ENCODE results near the gene ZC3H7B.
A peak's percentile ranks its signal among the peaks of the same experiment; 100 is the strongest.
"Not testable (repeated sequence)": the region's sequence is repeated elsewhere in the genome, so short reads cannot be mapped to it uniquely, and the experiment has no call there.

Gene ZC3H7B

DNA sequence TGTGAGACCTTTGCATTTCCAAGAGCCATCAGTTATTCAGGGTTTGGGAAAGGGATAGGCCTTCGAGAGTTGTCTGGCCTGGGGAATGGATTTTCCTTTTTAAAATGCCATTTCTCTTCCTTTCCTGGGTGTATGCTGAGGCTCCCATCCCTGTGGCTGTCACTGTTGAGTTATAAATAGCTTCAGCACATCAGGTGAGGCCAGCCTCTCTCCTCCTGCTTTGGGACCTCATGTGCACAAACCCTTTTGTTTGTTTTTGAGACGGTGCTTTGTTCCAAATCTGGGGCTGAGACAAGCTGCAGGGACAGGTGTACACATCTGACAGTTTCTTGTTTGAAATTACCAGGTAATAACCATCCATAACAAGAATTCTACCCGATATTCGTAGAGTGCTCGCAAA lies 81.8 kb downstream of the ZC3H7B start:
- DNase-seq, result no peak

DNA sequence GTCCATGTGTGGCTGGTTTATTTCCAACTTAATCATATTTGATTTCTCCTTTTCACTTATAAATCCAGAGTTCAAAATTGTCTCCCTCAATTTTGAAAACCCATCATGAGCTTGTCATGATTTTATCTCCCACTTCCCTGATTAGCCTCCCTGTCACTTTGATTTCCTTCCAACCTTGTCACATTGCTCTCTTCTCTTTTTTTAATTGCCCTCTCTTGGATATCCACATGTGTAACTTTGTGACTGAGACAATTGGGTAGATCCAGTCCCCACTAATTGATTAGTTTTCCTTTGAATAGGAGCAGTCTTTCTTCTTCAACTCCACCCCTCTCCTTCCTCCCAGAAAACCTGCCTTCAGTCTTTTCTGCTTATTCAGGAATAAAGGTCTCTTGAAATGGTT lies 82.8 kb downstream of the ZC3H7B start:
- DNase-seq, result no peak

DNA sequence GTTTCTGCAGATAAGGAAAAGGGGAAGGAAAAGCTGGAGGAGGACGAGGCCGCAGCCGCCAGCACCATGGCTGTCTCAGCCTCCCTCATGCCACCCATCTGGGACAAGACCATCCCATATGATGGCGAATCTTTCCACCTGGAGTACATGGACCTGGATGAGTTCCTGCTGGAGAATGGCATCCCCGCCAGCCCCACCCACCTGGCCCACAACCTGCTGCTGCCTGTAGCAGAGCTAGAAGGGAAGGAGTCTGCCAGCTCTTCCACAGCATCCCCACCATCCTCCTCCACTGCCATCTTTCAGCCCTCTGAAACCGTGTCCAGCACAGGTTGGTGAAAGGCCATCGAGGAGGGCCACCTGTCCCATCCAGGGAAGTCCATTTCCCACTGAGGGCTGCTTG lies 86.0 kb downstream of the ZC3H7B start:
- DNase-seq, result no peak

DNA sequence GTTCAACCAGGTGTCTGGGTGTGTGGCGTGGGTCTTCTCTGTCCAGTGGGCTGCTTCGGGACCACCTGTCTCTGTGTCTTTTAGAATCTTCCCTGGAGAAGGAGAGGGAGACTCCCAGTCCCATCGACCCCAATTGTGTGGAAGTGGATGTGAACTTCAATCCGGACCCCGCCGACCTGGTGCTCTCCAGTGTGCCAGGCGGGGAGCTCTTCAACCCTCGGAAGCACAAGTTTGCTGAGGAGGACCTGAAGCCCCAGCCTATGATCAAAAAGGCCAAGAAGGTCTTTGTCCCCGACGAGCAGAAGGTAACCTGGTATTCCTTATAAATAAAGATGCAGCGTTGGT lies 92.7 kb downstream of the ZC3H7B start:
- DNase-seq, result no peak

DNA sequence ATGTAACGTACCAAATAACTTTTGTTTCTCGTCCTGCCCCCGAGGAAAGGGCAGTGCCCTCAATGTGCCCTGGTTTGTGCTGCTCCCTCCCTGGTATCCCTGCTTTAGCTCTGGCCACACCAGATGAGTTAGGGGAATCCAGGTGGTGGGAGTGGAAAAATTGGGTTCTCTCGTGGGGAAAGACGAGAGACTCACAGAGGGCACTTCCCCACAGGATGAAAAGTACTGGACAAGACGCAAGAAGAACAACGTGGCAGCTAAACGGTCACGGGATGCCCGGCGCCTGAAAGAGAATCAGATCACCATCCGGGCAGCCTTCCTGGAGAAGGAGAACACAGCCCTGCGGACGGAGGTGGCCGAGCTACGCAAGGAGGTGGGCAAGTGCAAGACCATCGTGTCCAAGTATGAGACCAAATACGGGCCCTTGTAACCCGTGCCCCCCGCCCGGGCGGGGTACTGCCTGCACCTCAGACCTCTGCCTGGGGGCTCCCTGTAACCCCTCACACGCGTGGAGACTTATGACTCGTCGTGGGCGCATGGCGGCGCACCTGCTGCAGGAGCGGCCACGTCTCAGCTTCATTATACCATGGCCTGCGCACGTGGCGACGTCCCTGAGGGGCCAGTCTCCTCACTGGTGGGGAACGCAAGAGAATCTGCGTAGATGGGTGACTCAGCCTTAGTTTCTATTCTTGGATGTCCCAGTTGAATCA lies 94.4 kb downstream of the ZC3H7B start:
- no peak for DNase-seq

DNA sequence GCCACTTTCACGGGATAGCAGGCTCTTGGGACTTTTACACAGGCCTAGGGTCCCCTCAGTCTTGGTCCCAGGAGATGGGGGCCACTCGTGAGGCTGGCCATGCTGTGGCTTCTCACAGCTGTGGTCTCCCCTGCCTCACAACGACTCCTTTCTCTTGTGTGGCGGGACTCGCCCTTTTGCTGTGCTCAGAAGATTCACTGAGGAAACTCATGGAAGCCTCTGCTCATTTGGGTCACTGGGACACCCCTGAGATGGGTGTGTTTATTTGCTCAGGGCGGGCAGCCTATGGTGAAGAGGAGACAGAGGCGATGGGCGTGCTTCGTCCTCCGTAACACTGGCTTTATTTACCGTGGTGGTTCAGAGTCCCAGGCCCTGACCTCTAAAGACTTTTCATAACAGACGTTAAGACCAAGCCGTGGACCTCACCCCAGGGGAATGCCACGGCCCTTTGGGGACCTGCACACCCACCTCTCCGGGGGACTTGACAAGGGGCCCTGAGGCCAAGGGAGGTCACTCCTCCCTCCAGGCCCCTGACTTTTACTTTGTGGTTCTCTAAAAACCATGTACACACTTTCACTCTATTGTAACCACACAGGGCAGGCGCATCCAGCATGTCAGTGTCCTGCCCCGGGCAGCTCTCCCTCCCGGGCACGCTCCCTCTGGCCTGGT lies 96.0 kb downstream of the ZC3H7B start:
- DNase-seq, result no peak

DNA sequence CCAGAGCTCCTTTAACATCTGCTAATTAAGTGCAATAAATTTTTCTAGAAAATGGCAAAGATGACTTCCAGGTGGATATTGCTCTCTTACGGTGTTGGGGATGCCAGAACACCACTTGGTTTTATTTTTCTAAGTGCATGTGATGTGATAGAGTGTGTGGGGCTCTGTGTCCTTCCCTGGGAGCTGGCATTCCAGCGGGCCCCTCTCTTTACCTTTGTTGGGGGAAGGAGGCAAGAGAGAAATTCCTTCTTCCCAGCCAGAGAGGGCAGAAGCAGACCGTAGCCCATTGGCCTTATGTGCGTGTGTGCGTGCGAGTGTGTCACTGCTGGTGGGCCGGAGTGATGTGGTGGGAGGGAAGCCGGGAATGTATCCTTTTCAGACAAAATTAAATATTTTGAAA lies 97.6 kb downstream of the ZC3H7B start:
- DNase-seq, result no peak

DNA sequence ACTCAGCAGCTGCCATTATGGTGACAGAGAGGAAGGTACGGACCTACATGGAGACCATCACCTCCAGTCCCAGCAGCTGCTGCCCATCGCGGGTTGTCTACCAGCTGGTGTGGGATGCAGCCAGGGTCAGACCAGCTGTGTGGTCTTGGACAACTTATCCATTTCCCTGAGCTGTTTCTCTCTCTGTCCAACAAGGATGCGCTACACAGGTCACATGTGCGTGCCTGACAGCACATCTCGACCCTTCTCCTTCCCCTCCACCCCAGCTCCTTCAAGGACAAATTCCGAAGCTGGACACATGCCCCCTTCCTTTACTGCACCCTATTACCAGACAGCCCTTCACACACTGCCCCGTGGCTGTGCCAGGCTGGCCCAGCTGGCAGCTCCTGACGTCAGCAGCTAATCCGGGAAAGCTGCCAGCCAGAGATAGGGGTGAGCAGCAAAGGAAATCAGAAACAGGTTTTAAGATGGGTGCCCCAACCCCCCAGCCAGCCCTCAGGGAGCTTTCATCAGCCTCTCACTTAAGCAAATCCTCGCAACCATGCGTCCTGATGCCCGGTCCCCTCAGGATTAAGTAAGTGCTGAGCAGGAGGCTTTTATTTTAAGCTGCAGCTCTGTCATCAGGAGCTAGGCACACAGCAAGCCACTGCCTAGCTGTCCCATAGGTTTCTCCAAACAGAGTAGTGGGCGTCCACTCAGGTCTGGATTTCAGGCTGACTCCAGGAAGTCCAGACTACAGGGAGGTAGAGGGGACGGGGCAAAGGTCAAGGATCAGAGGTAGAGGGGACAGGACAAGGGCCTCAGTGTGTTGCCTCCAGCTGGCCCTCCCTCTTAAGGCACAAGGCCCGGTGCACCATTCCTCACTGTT lies 100.7 kb downstream of the ZC3H7B start:
- DNase-seq, result peak; percentile 70

DNA sequence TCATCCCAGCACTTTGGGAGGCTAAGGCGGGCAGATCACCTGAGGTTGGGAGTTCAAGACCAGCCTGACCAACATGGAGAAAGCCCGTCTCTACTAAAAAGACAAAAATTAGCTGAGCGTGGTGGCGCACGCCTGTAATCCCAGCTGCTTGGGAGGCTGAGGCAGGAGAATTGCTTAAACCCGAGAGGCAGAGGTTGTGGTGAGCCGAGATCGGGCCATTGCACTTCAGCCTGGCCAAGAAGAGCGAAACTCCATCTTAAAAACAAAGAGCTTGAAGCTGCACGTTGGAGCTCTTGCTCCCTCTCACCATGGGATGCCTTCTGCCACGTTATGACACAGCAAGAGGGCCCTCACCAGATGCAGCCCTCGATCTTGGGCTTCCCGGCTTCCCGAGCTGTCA lies 101.5 kb downstream of the ZC3H7B start:
- not testable (repeated sequence) for DNase-seq

DNA sequence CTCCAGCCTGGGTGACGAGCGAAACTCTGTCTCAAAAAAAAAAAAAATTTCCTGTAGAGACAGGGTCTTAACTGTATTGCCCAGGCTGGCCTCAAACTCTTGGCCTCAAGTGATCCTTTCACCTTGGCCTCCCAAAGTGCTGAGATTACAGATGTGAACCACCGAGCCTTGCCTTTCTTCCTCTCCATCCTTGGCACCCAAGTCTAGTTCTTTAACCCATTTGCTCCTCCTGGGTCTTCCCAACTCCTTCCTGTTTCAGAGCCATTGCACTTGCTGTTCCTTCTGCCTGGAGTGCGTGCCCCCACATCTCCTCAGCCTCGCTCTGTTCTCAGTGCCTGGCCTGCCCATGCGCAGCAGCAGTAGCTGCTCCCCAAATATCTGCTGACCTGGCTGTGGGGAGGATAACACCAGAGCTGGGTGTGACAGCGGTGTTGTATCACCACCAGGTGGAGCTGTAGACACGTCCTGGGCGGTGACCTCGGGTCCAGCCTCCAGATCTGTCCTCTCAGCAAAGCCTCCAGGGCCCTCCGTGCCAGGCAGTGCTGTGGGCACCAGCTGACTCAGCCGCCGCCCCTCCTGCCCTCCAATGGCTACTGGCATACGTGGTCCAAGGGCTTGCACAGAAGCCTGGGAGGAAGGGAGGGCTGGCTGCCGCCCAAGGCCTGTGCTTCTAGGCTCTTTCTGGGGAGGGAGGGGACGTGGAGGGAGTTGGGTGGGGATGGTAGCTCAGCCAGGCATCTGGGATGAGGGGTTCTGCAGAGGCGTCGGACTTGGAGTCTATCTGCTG lies 102.4 kb downstream of the ZC3H7B start:
- DNase-seq, result peak; percentile 92

DNA sequence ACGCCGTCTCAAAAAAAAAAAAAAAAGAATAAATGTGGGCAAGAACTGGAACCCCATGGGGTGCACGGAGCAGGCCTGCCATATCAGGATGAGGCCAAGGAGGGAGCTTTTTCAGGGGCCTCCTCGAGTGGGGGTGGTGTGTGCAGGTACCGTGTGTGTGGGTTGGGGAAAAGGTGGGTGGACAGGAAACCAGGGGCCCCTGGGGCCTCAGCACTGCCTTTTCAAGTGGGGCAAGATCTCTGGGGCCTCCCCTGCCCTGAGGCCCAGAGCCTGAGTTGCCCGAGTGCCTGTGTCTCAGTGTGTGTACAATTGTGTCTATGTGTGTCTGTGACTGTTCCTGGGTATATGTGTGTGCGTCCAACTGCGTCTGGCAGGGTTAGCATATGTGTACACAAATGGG lies 104.3 kb downstream of the ZC3H7B start:
- no peak for DNase-seq

DNA sequence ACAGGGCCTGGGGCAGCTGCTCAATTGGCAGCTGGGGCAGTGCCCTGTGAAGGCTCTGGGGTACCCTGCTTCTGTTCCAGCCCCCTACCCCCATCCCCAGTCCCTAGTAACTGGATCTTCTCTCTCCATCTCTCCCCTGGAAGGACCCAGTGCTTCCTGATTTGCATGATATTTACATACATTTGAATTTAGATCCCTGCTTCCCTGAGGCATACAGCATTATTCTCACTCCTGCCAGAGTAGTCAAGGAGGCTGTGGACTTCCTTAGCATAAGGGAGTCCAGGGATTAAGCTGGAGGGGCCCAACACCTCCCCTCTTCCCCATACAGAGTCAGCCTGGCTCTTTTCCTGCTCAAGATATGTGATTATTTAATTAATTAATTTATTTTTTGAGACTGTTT lies 105.1 kb downstream of the ZC3H7B start:
- no peak for DNase-seq

DNA sequence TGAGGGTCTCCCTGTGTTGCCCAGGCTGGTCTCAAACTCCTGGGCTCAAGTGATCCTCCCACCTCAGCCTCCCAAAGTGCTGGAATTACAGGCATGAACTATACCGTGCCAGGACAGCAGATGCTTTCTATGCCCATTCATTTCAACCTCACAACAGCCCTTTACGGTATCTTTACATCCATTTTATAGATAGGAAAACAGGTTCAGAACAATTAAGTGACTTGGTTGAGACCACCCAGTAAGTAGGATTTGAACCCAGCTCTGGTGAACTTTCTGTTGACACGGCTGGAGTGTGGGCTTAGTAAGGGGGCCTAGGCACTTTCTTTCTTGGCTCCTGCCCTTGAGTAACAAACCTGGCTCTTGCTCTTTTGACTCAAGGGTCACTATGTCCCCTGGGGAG lies 106.1 kb downstream of the ZC3H7B start:
- DNase-seq, result no peak

DNA sequence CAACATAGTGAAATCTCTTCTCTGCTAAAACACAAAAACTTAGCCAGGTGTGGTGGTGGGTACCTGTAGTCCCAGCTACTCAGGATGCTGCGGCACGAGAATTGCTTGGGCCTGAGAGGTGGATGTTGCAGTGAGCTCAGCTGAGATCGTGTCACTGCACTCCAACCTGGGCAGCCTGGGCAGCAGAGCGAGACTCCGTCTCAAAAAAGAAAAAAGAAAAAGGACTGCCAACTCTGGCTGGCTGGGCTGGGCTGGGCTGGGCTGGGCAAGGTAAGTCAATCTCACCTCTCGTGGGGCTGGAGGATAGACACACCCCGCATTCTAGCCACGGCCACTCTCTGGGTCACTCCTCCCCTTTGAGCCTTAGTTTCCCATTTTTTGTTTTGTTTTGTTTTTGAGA lies 107.3 kb downstream of the ZC3H7B start:
- no peak for DNase-seq
